Measurements from ENCODE around the gene SIN3A.
"Not testable (repeated sequence)": the region's sequence is repeated elsewhere in the genome, so short reads cannot be mapped to it uniquely, and the experiment has no call there.

Gene SIN3A

GRCh38 chr15:75450307-75451201, 936 bp downstream of the SIN3A start:
- peaks cover 18% of the 10 kb centered on the region for H4K20me1 ChIP-seq (ENCODE audit: insufficient read depth)
- peaks cover 54% of the 10 kb centered on the region for H3K79me2 ChIP-seq (ENCODE audit: insufficient read depth, low read depth)
- peak overlapping the region; percentile 76 for H3K4me2 ChIP-seq
- H2AFZ ChIP-seq (ENCODE audit: low read depth), result no peak overlapping the region
- TF ChIP-seq CTCF (conservative IDR thresholded peaks at IDR 0.05; ENCODE audit: low read depth, low read length), result no peak
- no peak overlapping the region; the same call in 1 of the 2 replicates for H3K27ac ChIP-seq
- no peak overlapping the region; the same call in 1 of the 2 replicates for H3K9ac ChIP-seq
- no peaks in the 10 kb centered on the region for H3K27me3 ChIP-seq (ENCODE audit: insufficient read depth, low read depth)
- H3K4me3 ChIP-seq (IDR thresholded peaks at IDR 0.05; ENCODE audit: insufficient read depth, low read depth, low read length), result peak overlapping the region; percentile 33
- H3K36me3 ChIP-seq (ENCODE audit: insufficient read depth), result no peaks in the 10 kb centered on the region
- H3K4me1 ChIP-seq (ENCODE audit: low read depth, poor library complexity, severe bottlenecking), result peaks cover 16% of the 10 kb centered on the region

GRCh38 chr15:75449585-75450306, 1.7 kb downstream of the SIN3A start:
- peak overlapping the region; percentile 33 for H3K4me3 ChIP-seq (IDR thresholded peaks at IDR 0.05; ENCODE audit: insufficient read depth, low read depth, low read length)
- H3K9ac ChIP-seq, result no peak overlapping the region; the same call in 1 of the 2 replicates
- H3K4me1 ChIP-seq (ENCODE audit: low read depth, poor library complexity, severe bottlenecking), result peaks cover 16% of the 10 kb centered on the region
- no peaks in the 10 kb centered on the region for H3K36me3 ChIP-seq (ENCODE audit: insufficient read depth)
- no peaks in the 10 kb centered on the region for H3K27me3 ChIP-seq (ENCODE audit: insufficient read depth, low read depth)
- H2AFZ ChIP-seq (ENCODE audit: low read depth), result no peak overlapping the region
- peaks cover 62% of the 10 kb centered on the region for H3K79me2 ChIP-seq (ENCODE audit: insufficient read depth, low read depth)
- peak overlapping the region; percentile 5; the same call in 1 of the 2 replicates for H3K27ac ChIP-seq
- TF ChIP-seq CTCF (conservative IDR thresholded peaks at IDR 0.05; ENCODE audit: low read depth, low read length), result no peak
- peaks cover 18% of the 10 kb centered on the region for H4K20me1 ChIP-seq (ENCODE audit: insufficient read depth)
- H3K4me2 ChIP-seq, result peak overlapping the region; percentile 76

- H3K27ac ChIP-seq; H2AFZ ChIP-seq (ENCODE audit: low read depth); H3K4me3 ChIP-seq (IDR thresholded peaks at IDR 0.05; ENCODE audit: insufficient read depth, low read depth, low read length); H3K36me3 ChIP-seq (ENCODE audit: insufficient read depth); H3K4me2 ChIP-seq; H3K27me3 ChIP-seq (ENCODE audit: insufficient read depth, low read depth); H3K9ac ChIP-seq: not testable (repeated sequence)
- peaks cover 16% of the 10 kb centered on the region for H3K4me1 ChIP-seq (ENCODE audit: low read depth, poor library complexity, severe bottlenecking)
- H3K79me2 ChIP-seq (ENCODE audit: insufficient read depth, low read depth), result peaks cover 73% of the 10 kb centered on the region
- peaks cover 18% of the 10 kb centered on the region for H4K20me1 ChIP-seq (ENCODE audit: insufficient read depth)
Measured at GRCh38 chr15:75448171-75448570, 3.3 kb downstream of the SIN3A start.

GRCh38 chr15:75446151-75446550, 5.3 kb downstream of the SIN3A start:
- Histone ChIP-seq H3K27ac (no peak overlapping the region), H3K4me1 (ENCODE audit: low read depth, poor library complexity, severe bottlenecking) (peaks cover 16% of the 10 kb centered on the region), H3K36me3 (ENCODE audit: insufficient read depth) (no peaks in the 10 kb centered on the region), H4K20me1 (ENCODE audit: insufficient read depth) (peaks cover 18% of the 10 kb centered on the region), H2AFZ (ENCODE audit: low read depth) (no peak overlapping the region), H3K9ac (no peak overlapping the region), H3K27me3 (ENCODE audit: insufficient read depth, low read depth) (no peaks in the 10 kb centered on the region), H3K79me2 (ENCODE audit: insufficient read depth, low read depth) (peaks cover 87% of the 10 kb centered on the region), H3K4me3 (IDR thresholded peaks at IDR 0.05; ENCODE audit: insufficient read depth, low read depth, low read length) (no peak overlapping the region), H3K4me2 (no peak overlapping the region)
- TF ChIP-seq CTCF (conservative IDR thresholded peaks at IDR 0.05; ENCODE audit: low read depth, low read length), result no peak

GRCh38 chr15:75445324-75445723, 6.2 kb downstream of the SIN3A start:
- H3K27me3 ChIP-seq (ENCODE audit: insufficient read depth, low read depth); H3K4me3 ChIP-seq (IDR thresholded peaks at IDR 0.05; ENCODE audit: insufficient read depth, low read depth, low read length); H3K36me3 ChIP-seq (ENCODE audit: insufficient read depth); H2AFZ ChIP-seq (ENCODE audit: low read depth); H3K9ac ChIP-seq; H3K4me2 ChIP-seq; H3K27ac ChIP-seq: not testable (repeated sequence)
- Histone ChIP-seq H3K79me2 (ENCODE audit: insufficient read depth, low read depth) (peaks cover 95% of the 10 kb centered on the region), H3K4me1 (ENCODE audit: low read depth, poor library complexity, severe bottlenecking) (peaks cover 16% of the 10 kb centered on the region), H4K20me1 (ENCODE audit: insufficient read depth) (peaks cover 18% of the 10 kb centered on the region)

- H3K9ac ChIP-seq; H3K4me3 ChIP-seq (IDR thresholded peaks at IDR 0.05; ENCODE audit: insufficient read depth, low read depth, low read length); H3K4me1 ChIP-seq (ENCODE audit: low read depth, poor library complexity, severe bottlenecking); H4K20me1 ChIP-seq (ENCODE audit: insufficient read depth); H2AFZ ChIP-seq (ENCODE audit: low read depth); H3K4me2 ChIP-seq; H3K27me3 ChIP-seq (ENCODE audit: insufficient read depth, low read depth); H3K27ac ChIP-seq; H3K36me3 ChIP-seq (ENCODE audit: insufficient read depth): not testable (repeated sequence)
- peaks cover 96% of the 10 kb centered on the region for H3K79me2 ChIP-seq (ENCODE audit: insufficient read depth, low read depth)
Measured at GRCh38 chr15:75443972-75444453, 7.5 kb downstream of the SIN3A start.

Data from KMS-11 (cell line).